ENCODE measurements around the gene SESN1.
"Not testable (repeated sequence)": the region's sequence is repeated elsewhere in the genome, so short reads cannot be mapped to it uniquely, and the experiment has no call there.

Gene SESN1

GRCh38 chr6:109001291-109001894 lies 93.3 kb downstream of the SESN1 start:
- DNase-seq (ENCODE audit: low spot score) = no peak

- no peak for DNase-seq (ENCODE audit: low spot score)
Observed at GRCh38 chr6:109000289-109000688, 94.4 kb downstream of the SESN1 start.

GRCh38 chr6:108999428-108999827 lies 95.2 kb downstream of the SESN1 start:
- DNase-seq (ENCODE audit: low spot score) = no peak

GRCh38 chr6:108998485-108998884 lies 96.2 kb downstream of the SESN1 start:
- DNase-seq (ENCODE audit: low spot score) = no peak

- DNase-seq (ENCODE audit: low spot score) = no peak
Observed at GRCh38 chr6:108996208-108996607, 98.4 kb downstream of the SESN1 start.

GRCh38 chr6:108995296-108995695 lies 99.3 kb downstream of the SESN1 start:
- DNase-seq (ENCODE audit: low spot score) = no peak

- DNase-seq (ENCODE audit: low spot score) = no peak
Observed at GRCh38 chr6:108993876-108994275, 100.8 kb downstream of the SESN1 start.

GRCh38 chr6:108989700-108990099 lies 104.9 kb downstream of the SESN1 start:
- DNase-seq (ENCODE audit: low spot score) = no peak

- DNase-seq (ENCODE audit: low spot score) = no peak
Observed at GRCh38 chr6:108988765-108989164, 105.9 kb downstream of the SESN1 start.

- no peak for DNase-seq (ENCODE audit: low spot score)
Observed at GRCh38 chr6:108988296-108988695, 106.3 kb downstream of the SESN1 start.

GRCh38 chr6:108987156-108987555 lies 107.5 kb downstream of the SESN1 start:
- no peak for DNase-seq (ENCODE audit: low spot score)

- no peak for DNase-seq (ENCODE audit: low spot score)
Observed at GRCh38 chr6:108985301-108985700, 109.3 kb downstream of the SESN1 start.

GRCh38 chr6:108983151-108983550 lies 111.5 kb downstream of the SESN1 start:
- no peak for DNase-seq (ENCODE audit: low spot score)

- DNase-seq (ENCODE audit: low spot score) = no peak
Observed at GRCh38 chr6:108982154-108983113, 112.2 kb downstream of the SESN1 start.

GRCh38 chr6:108978638-108979037 lies 116.0 kb downstream of the SESN1 start:
- not testable (repeated sequence) for DNase-seq (ENCODE audit: low spot score)

- no peak for DNase-seq (ENCODE audit: low spot score)
Observed at GRCh38 chr6:108974201-108974600, 120.4 kb downstream of the SESN1 start.

GRCh38 chr6:108969776-108970175 lies 124.9 kb downstream of the SESN1 start:
- DNase-seq (ENCODE audit: low spot score) = no peak

- DNase-seq (ENCODE audit: low spot score) = no peak
Observed at GRCh38 chr6:108968325-108969316, 126.0 kb downstream of the SESN1 start.

GRCh38 chr6:108966855-108967755 lies 127.5 kb downstream of the SESN1 start:
- DNase-seq (ENCODE audit: low spot score) = peak; percentile 70

GRCh38 chr6:108966251-108966650 lies 128.4 kb downstream of the SESN1 start:
- DNase-seq (ENCODE audit: low spot score) = no peak

GRCh38 chr6:108961985-108962384 lies 132.7 kb downstream of the SESN1 start:
- no peak for DNase-seq (ENCODE audit: low spot score)

All from ecto neural progenitor cell (in vitro differentiated cells).